Body of pancreas (tissue), 4 donors: ENCODE measurements around the gene BNIPL.

Experiments used
- POLR2A ChIP-seq, 3 donors: fragments of 450-650 bp; IDR thresholded peaks; one replicate each; pipeline ENCODE4 v1.6.1; 2016; ENCODE audit warnings: antibody characterized with exemption in 3 of 3, mild to moderate bottlenecking in 2 of 3
- TF ChIP-seq, protein P1 (sequence below), 7 experiments: fragments of 450-650 bp in 4 of 7; fragments of 200-600 bp in 3 of 7; sonication (generic) in 3 of 7; IDR thresholded peaks; one replicate each; pipeline ENCODE4 v1.5.1; 2016 to 2019; ENCODE audit warnings: antibody characterized with exemption in 7 of 7

- TF ChIP-seq, protein P1, sequence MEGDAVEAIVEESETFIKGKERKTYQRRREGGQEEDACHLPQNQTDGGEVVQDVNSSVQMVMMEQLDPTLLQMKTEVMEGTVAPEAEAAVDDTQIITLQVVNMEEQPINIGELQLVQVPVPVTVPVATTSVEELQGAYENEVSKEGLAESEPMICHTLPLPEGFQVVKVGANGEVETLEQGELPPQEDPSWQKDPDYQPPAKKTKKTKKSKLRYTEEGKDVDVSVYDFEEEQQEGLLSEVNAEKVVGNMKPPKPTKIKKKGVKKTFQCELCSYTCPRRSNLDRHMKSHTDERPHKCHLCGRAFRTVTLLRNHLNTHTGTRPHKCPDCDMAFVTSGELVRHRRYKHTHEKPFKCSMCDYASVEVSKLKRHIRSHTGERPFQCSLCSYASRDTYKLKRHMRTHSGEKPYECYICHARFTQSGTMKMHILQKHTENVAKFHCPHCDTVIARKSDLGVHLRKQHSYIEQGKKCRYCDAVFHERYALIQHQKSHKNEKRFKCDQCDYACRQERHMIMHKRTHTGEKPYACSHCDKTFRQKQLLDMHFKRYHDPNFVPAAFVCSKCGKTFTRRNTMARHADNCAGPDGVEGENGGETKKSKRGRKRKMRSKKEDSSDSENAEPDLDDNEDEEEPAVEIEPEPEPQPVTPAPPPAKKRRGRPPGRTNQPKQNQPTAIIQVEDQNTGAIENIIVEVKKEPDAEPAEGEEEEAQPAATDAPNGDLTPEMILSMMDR (IDR thresholded peaks at IDR 0.05): no peak
- TF ChIP-seq POLR2A (IDR thresholded peaks at IDR 0.05): peak in 2 of 3 donors; percentile 5 to 57
Measured at GRCh38 chr1:151047591-151047924, 11.2 kb downstream of the BNIPL start, which contains the start of gene C1orf56.
